Measurements from ENCODE around the gene LIMS1. TPM values are rescaled to one million over a fixed set of nuclear protein-coding genes. Genes with fewer than 3 reads are reported as not detected.
"Not testable (repeated sequence)": the region's sequence is repeated elsewhere in the genome, so short reads cannot be mapped to it uniquely, and the experiment has no call there.

LIMS1 gene
- total and polyA plus RNA-seq, 2 donors from 2014 or later = 14.4 to 65.1 TPM

- H3K27me3 ChIP-seq (ENCODE audit: control insufficient read depth, insufficient read depth, low read length); H3K4me3 ChIP-seq (ENCODE audit: low read length in 3 of 3); H3K36me3 ChIP-seq (ENCODE audit: control insufficient read depth in 2 of 3, insufficient read depth in 3 of 3, low read length in 3 of 3); FAIRE-seq; DNase-seq; intact Hi-C loops (cut with DNase I); H3K9ac ChIP-seq (ENCODE audit: low read length in 3 of 3); H3K9me3 ChIP-seq (ENCODE audit: control insufficient read depth in 2 of 3, insufficient read depth in 1 of 3, low read length in 3 of 3); H3K27ac ChIP-seq (ENCODE audit: low read depth in 2 of 2, low read length in 2 of 2); H3K4me1 ChIP-seq (ENCODE audit: control insufficient read depth in 2 of 3, insufficient read depth in 2 of 3, low read depth in 1 of 3, low read length in 3 of 3): not testable (repeated sequence)
Observed at GRCh38 chr2:108525258-108525657, 9.0 kb upstream of the LIMS1 start.

GRCh38 chr2:108531674-108532055, 2.6 kb upstream of the LIMS1 start:
- H3K9me3 ChIP-seq (ENCODE audit: control insufficient read depth in 2 of 3, insufficient read depth in 1 of 3, low read length in 3 of 3) = no peaks in the 10 kb centered on the region
- H3K4me1 ChIP-seq (ENCODE audit: control insufficient read depth in 2 of 3, insufficient read depth in 2 of 3, low read depth in 1 of 3, low read length in 3 of 3) = peaks cover 3 to 6% (median 4%) of the 10 kb centered on the region in 3 donors
- no peak overlapping the region for H3K27ac ChIP-seq (ENCODE audit: low read depth in 2 of 2, low read length in 2 of 2)
- no peak overlapping the region for H3K4me3 ChIP-seq (ENCODE audit: low read length in 3 of 3)
- no peaks in the 10 kb centered on the region for H3K27me3 ChIP-seq (ENCODE audit: control insufficient read depth, insufficient read depth, low read length)
- intact Hi-C loops (cut with DNase I) = no loop called here
- TF ChIP-seq, protein P1, sequence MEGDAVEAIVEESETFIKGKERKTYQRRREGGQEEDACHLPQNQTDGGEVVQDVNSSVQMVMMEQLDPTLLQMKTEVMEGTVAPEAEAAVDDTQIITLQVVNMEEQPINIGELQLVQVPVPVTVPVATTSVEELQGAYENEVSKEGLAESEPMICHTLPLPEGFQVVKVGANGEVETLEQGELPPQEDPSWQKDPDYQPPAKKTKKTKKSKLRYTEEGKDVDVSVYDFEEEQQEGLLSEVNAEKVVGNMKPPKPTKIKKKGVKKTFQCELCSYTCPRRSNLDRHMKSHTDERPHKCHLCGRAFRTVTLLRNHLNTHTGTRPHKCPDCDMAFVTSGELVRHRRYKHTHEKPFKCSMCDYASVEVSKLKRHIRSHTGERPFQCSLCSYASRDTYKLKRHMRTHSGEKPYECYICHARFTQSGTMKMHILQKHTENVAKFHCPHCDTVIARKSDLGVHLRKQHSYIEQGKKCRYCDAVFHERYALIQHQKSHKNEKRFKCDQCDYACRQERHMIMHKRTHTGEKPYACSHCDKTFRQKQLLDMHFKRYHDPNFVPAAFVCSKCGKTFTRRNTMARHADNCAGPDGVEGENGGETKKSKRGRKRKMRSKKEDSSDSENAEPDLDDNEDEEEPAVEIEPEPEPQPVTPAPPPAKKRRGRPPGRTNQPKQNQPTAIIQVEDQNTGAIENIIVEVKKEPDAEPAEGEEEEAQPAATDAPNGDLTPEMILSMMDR (IDR thresholded peaks at IDR 0.05; ENCODE audit: borderline replicate concordance, extremely low read depth, insufficient read depth) = no peak
- no peak overlapping the region for H3K9ac ChIP-seq (ENCODE audit: low read length in 3 of 3)
- no peaks in the 10 kb centered on the region for H3K36me3 ChIP-seq (ENCODE audit: control insufficient read depth in 2 of 3, insufficient read depth in 3 of 3, low read length in 3 of 3)
- FAIRE-seq (no peak), DNase-seq (no peak)

DNA sequence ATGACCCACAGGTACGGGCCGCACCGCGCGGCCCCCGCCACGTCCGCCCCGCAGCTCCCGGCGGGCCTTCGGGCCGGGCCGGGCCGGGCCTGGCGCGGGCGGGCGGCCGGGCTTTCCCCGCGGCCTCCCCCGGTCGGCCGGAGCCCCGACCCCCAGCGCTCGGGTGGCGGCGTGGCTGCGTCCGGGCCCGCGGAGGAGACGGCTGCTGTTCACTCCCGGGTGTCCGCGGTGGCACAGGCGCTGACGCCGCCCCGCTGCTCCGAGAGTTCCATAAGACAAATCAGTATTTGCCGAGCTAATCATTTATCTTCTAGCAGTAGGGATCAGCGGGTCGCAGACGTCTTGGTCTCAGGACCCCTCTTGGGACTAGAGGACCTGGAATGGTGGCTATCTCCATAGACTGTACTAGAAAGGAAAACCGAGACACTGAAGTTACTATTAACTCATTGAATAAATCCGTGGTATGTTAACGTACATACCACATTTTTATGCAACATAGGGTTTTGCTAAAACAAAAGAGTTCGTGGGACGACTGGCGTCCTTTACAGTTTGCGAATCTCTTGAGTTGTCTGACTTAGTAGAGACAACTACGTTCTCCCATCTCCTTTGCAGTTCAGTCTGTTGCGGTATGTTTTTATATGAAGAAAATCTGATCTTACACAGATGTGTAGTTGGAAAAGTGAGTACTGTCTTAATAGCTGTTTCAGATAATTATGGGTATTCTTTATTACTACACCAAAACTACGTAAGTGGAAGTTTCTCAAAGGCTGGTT, 500 bp downstream of the LIMS1 start:
- no peaks in the 10 kb centered on the region for H3K9me3 ChIP-seq (ENCODE audit: control insufficient read depth in 2 of 3, insufficient read depth in 1 of 3, low read length in 3 of 3)
- FAIRE-seq = no peak
- no peaks in the 10 kb centered on the region for H3K36me3 ChIP-seq (ENCODE audit: control insufficient read depth in 2 of 3, insufficient read depth in 3 of 3, low read length in 3 of 3)
- H3K27me3 ChIP-seq (ENCODE audit: control insufficient read depth, insufficient read depth, low read length) = no peaks in the 10 kb centered on the region
- H3K27ac ChIP-seq (ENCODE audit: low read depth in 2 of 2, low read length in 2 of 2) = peak overlapping the region; percentile 66 to 90
- H3K4me1 ChIP-seq (ENCODE audit: control insufficient read depth in 2 of 3, insufficient read depth in 2 of 3, low read depth in 1 of 3, low read length in 3 of 3) = peaks cover 3 to 14% (median 4%) of the 10 kb centered on the region in 3 donors
- TF ChIP-seq, protein P1 (IDR thresholded peaks at IDR 0.05; ENCODE audit: borderline replicate concordance, extremely low read depth, insufficient read depth) = no peak
- DNase-seq = peak; percentile 50 to 85 (median 74)
- H3K4me3 ChIP-seq (ENCODE audit: low read length in 3 of 3) = peak overlapping the region; percentile 72 to 97 (median 91)
- intact Hi-C loops (cut with DNase I) = no loop called here
- H3K9ac ChIP-seq (ENCODE audit: low read length in 3 of 3) = peak overlapping the region; percentile 70 to 84 (median 82)

DNA sequence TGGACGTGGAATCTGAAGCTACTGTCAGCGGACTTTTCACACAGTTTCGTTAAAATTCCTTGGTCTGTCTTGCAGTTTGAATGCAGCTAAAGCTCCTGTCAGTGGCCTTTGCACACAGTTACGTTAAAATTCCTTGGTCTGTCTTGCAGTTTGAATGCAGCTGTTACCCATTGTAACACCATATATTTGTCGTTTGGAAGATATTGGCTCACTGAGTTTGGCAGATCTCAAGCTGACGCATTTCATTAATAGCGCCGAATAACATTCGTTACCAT, 1.0 kb downstream of the LIMS1 start:
- Histone ChIP-seq H3K36me3 (ENCODE audit: control insufficient read depth in 2 of 3, insufficient read depth in 3 of 3, low read length in 3 of 3) (no peaks in the 10 kb centered on the region), H3K4me1 (ENCODE audit: control insufficient read depth in 2 of 3, insufficient read depth in 2 of 3, low read depth in 1 of 3, low read length in 3 of 3) (peaks cover 3 to 14% (median 4%) of the 10 kb centered on the region in 3 donors), H3K27ac (ENCODE audit: low read depth in 2 of 2, low read length in 2 of 2) (peak overlapping the region in 1 of 2 donors; percentile 58), H3K9me3 (ENCODE audit: control insufficient read depth in 2 of 3, insufficient read depth in 1 of 3, low read length in 3 of 3) (no peaks in the 10 kb centered on the region), H3K4me3 (ENCODE audit: low read length in 3 of 3) (peak overlapping the region; percentile 72 to 97 (median 91)), H3K9ac (ENCODE audit: low read length in 3 of 3) (peak overlapping the region; percentile 70 to 84 (median 82)), H3K27me3 (ENCODE audit: control insufficient read depth, insufficient read depth, low read length) (no peaks in the 10 kb centered on the region)
- no peak for FAIRE-seq
- TF ChIP-seq, protein P1 (IDR thresholded peaks at IDR 0.05; ENCODE audit: borderline replicate concordance, extremely low read depth, insufficient read depth) = no peak
- DNase-seq = peak in 1 of 5 donors; percentile 52
- intact Hi-C loops (cut with DNase I) = no loop called here

Measured in kidney (tissue), 14 donors.